Effector memory CD8-positive, alpha-beta T cell (primary cell): ENCODE results near the gene CCNY.

ENCODE experiments used
- ATAC-seq: fragments of 150-1000 bp; cut with Tn5 transposase; replicated peaks from 2 replicates; pipeline ENCODE4 v1.10.0; 2021; ENCODE audit warnings: mild to moderate bottlenecking, moderate library complexity
- DNase-seq, 3 experiments: peaks; one replicate each; pipeline ENCODE4 v3.0.0; 2021
- H3K27ac Mint-ChIP-seq, 2 donors: one replicate each; pipeline ENCODE4 v1.8.0; 2022; ENCODE audit warnings: mild to moderate bottlenecking in 2 of 2, mixed read lengths in 2 of 2, moderate library complexity in 2 of 2
- H3K27me3 Mint-ChIP-seq, 2 donors: one replicate each; pipeline ENCODE4 v1.8.0; 2022; ENCODE audit warnings: mixed read lengths in 2 of 2
- H3K36me3 Mint-ChIP-seq: one replicate; pipeline ENCODE4 v1.8.0; 2022; ENCODE audit warnings: mild to moderate bottlenecking, moderate library complexity, mixed read lengths; ENCODE audit not compliant: insufficient read depth
- H3K4me1 Mint-ChIP-seq, 2 donors: one replicate each; pipeline ENCODE4 v1.8.0; 2022; ENCODE audit warnings: low read depth in 2 of 2, mixed read lengths in 2 of 2
- H3K4me3 Mint-ChIP-seq, 2 donors: one replicate each; pipeline ENCODE4 v1.8.0; 2022; ENCODE audit warnings: mild to moderate bottlenecking in 2 of 2, mixed read lengths in 2 of 2, moderate library complexity in 2 of 2
- H3K9me3 Mint-ChIP-seq, 2 donors: one replicate each; pipeline ENCODE4 v1.8.0; 2022; ENCODE audit warnings: mixed read lengths in 2 of 2

The CCNY gene

DNA sequence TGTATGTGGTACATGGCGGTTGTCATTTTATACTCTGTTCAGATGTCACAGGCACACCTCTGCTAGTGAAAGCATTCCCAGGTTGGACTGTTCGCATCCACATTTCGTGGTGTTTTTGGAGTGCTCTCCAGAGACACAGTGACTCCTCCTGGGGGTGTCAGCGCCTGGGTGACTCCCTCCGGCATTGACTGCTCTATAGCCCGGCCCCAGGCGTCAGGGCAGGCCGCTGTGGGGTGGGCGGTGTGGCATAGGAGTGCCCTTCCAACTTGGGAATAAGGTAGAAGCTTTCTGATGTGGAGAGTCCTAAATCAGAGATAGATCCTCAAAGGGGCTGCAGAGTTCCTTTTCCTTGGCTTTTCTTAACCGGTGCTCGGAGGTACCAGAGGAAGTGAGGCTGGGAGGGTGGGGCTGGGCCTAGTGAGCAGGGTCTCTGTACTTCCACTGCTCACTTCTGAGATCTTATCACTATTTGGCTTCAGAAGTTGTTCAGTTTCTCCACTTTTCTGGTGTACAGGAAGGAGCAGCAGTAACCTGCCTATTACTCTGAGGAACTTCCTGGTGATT lies 32.3 kb downstream of the CCNY start:
- Mint-ChIP-seq H3K9me3 (no peaks in the 10 kb centered on the region), H3K4me1 (peaks cover 46 to 80% of the 10 kb centered on the region in 2 donors), H3K4me3 (no peak overlapping the region), H3K27ac (no peak overlapping the region), H3K36me3 (peaks cover 4% of the 10 kb centered on the region), H3K27me3 (no peaks in the 10 kb centered on the region)
- DNase-seq: no peak
- ATAC-seq: no peak

DNA sequence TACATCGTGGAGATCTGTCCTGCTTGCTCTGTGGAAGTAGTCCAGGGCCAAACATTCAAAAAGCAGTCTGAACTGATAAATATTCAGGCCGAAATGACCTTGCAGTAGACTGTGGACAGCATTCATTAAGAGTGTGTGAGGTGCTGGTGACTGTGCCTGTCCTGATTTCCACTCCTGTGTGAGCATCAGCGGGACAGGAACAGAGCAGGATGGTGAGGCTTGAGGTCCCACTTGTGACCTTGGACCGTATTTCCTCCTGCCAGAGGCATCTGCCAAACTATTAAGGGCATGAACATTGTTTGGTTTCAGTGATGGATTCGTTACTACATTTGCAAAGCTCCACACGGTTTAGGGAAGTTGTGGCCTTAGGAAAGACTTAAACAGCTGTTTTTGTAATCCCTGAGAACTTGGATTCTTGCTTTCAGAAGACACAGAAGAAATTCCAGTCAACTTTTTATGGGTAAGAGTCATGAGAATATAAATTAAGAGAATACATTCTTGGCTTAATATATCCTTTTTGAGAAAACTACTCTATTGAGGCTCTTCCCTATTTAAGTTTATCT lies 32.8 kb downstream of the CCNY start:
- Mint-ChIP-seq H3K27me3 (no peaks in the 10 kb centered on the region), H3K9me3 (no peaks in the 10 kb centered on the region), H3K4me1 (peaks cover 41 to 79% of the 10 kb centered on the region in 2 donors), H3K4me3 (no peak overlapping the region), H3K36me3 (peaks cover 4% of the 10 kb centered on the region), H3K27ac (no peak overlapping the region)
- ATAC-seq: no peak
- DNase-seq: no peak

DNA sequence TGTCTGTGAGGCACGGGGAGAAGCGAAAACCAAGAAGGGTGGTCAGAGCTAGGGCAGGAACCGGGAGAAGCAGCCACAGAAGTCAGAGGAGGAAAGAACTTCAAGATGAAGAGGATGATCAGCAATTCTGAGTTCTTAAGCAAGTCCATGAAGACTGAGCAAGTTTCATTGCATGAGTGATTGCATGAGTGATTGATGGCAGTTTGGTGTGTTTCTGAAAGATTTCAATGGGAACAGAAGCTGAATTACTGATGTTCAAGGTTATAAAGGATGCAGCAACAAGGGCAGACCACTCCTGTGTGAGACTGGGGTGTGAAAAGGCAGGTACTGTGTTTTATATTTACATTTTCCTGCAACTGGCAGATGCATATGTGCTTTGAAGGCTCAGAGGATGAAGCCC lies 35.4 kb downstream of the CCNY start:
- no peaks in the 10 kb centered on the region for H3K27me3 Mint-ChIP-seq

DNA sequence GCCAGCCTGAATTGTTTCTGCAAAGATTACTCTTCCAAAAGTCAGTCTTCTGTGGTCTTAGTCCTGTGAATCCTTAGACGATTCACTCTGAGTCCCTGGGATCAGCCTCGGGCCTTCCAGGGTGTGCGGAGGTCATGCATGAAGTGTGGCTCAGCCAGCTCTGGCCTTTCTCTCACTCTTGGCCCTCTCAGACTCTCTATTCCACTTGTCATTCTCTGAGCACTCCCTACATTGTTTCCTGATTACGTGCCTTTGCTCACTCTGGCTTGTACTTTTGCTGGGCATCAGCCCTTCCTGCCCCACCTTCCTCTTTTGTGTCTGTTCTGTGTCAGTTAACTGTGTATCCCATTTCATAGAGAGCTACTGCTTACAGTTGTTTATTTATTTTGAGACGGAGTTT lies 36.0 kb downstream of the CCNY start:
- Mint-ChIP-seq H3K4me3 (no peak overlapping the region), H3K27ac (peak overlapping the region in 1 of 2 donors; percentile 33), H3K9me3 (no peaks in the 10 kb centered on the region), H3K36me3 (no peaks in the 10 kb centered on the region), H3K27me3 (no peaks in the 10 kb centered on the region), H3K4me1 (peaks cover 56 to 80% of the 10 kb centered on the region in 2 donors)
- ATAC-seq (no peak), DNase-seq (no peak)

More for the DNA sequence above, 35.4 kb downstream of the CCNY start:
- peaks cover under 1% of the 10 kb centered on the region for H3K36me3 Mint-ChIP-seq
- peaks cover 52 to 78% of the 10 kb centered on the region in 2 donors for H3K4me1 Mint-ChIP-seq
- peak overlapping the region; percentile 11 to 13 for H3K27ac Mint-ChIP-seq
- H3K4me3 Mint-ChIP-seq: no peak overlapping the region
- DNase-seq (no peak), ATAC-seq (no peak)
- H3K9me3 Mint-ChIP-seq: no peaks in the 10 kb centered on the region

DNA sequence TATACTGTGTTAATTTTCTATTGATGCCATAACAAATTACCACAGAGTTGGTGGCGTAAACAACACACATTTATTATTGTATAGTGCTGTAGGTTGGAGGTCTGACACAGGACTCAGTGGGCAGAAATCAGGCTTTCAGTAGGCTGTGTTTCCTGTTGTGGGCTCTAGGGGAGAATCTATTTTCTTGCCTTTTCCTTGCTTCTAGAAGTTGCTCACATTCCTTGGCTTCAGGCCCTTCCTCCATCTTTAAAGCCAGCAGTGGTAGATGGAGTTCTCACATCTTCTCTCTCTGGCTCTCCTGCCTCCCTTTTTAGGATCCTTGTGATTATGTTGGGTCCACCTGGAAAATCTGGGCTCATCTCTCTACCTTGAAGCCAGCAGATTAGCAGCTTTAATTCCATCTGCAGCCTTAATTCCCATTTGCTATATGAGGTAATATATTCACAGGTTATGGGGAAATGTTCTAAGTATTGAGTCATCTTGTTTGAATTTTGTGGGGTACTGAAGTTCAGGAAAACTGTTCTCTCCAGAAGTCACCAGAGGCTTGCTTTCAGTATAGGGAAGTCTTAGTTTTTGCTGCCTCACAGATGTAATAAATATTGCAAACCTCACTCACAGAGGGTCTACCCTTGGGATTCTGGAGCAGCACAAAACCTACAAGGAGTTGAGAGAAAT lies 38.9 kb downstream of the CCNY start:
- Mint-ChIP-seq H3K27ac (no peak overlapping the region), H3K9me3 (no peaks in the 10 kb centered on the region), H3K36me3 (no peaks in the 10 kb centered on the region), H3K4me1 (peaks cover 60 to 80% of the 10 kb centered on the region in 2 donors), H3K27me3 (no peaks in the 10 kb centered on the region), H3K4me3 (no peak overlapping the region)
- DNase-seq (no peak), ATAC-seq (no peak)

DNA sequence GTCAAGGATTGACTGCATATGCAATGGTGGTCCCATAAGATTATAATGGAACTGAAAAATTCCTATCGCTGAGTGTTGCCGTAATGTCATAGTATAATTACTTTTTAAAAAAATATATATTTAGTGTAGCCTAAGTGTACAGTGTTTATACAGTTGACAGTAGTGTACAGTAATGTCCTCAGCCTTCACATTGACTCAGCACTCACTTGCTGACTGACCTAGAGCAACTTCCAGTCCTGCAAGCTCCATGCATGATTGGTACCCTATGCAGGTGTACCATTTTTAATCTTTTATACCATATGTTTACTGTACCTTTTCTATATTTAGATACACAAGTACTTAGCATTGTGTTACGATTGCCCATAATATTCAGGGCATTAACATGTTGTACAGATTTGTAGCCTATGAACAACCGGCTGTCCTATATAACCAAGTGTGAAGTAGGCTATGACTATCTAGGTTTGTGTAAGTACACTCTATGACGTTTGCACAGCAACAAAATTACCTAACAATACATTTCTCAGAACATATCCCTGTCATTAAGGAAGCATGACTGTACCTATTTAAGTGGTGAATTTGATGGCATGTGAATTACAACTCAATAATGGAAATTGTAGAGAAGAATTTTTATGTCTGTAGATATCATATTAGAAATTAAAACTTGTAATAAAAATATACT lies 40.9 kb downstream of the CCNY start:
- Mint-ChIP-seq H3K36me3 (peaks cover 3% of the 10 kb centered on the region), H3K9me3 (no peaks in the 10 kb centered on the region), H3K27ac (no peak overlapping the region), H3K4me1 (peaks cover 56 to 72% of the 10 kb centered on the region in 2 donors), H3K27me3 (no peaks in the 10 kb centered on the region), H3K4me3 (no peak overlapping the region)
- DNase-seq (no peak), ATAC-seq (no peak)

DNA sequence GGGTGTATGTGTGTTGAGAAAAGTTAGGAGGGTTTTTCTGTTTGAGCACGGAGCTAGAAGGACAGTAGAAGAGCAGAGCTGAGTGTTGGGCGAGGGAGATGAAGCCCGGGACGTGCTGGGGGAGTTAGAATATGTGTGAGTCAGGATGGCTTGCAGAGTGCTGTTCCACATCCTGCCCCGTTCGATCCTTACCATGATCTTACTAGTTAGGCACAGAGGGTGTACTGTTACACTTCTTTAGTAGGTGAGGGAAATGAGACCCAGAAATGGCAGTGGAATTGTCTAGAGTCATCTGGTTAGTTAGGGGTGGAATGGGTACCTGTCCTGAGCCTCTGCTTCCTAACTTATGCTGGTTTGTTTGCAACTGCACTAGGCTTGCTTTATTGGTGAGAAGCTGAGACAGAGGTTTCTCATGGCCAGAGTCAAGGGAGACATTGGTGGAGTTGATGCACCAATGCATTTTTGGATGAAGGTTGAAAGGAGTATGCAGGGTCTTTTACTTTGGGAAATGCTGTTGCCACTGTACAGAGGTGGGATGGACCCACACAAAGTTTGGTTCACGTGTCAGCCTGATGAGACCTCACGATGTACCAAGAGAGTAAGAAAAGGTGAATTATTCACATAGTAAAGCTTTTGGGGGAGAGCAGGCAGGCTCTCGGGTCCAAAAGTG lies 42.4 kb downstream of the CCNY start:
- peak overlapping the region; percentile 7 to 9 for H3K27ac Mint-ChIP-seq
- H3K4me3 Mint-ChIP-seq: peak overlapping the region; percentile 10 to 24
- H3K27me3 Mint-ChIP-seq: no peaks in the 10 kb centered on the region
- H3K4me1 Mint-ChIP-seq: peaks cover 54 to 58% of the 10 kb centered on the region in 2 donors
- peaks cover 3% of the 10 kb centered on the region for H3K36me3 Mint-ChIP-seq
- DNase-seq: no peak
- peak; percentile 51 for ATAC-seq
- H3K9me3 Mint-ChIP-seq: no peaks in the 10 kb centered on the region

DNA sequence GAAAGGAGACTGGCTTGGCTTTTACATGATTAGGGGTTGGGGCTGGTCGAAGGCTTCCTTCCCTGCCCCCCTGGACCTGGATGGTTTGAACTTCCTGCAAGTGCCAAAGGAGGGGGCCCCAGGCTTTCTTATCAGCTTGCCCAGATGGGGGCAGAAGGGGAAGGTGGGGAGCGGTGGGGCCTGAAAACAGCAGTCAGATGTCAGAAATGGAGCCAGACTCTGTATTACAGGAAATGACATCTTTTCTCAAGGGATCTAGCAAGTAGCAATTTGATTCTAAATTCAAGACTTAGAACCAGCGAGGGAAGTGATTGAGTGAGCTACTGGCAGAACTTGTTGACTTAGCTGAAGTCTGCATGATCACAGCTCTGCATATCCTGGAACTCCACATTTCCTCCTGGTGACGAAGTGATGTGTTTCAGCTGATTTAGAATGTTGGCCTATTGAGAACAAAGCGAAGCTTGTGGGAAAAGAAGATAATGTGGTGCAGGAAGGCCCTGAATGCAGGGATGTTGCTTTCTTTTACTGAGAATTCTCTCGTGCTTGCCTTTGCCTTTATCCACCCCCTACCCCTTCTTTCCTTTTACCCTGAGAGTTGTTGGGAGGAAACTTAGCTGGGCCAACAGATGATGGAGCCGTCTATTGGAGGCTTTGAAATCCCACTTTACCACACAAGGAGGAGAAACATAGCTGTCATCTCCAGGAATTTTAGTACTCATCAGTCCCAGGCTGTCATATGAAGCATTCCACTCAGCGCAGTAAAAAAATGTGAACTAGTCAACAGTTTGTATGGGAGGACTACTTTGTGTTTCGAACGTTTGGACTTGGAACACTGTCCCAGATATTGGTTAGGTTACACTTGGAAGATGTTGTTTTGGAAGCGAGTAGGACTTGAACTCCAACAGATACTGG lies 43.2 kb downstream of the CCNY start:
- no peak for DNase-seq

DNA sequence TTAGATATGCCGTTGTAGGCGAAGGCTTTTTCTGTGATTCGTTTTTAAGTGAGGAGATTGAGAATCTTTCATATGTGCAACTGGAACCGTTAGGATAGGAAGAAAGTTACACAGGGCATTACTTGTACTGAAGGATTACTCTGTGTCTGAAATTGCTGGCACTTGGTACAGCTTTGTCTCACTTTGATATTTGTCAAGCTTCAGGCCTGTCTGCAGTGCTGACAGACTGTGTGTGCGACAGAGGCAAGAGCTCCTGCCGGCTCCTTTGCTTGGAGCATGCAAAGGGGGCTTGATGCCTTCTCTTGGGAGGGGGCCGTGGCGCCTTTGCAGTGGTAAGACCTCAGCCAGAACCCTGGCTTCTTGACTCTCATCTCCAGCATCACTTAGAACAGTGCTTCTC lies 45.8 kb downstream of the CCNY start:
- H3K4me3 Mint-ChIP-seq: no peak overlapping the region
- H3K9me3 Mint-ChIP-seq: no peaks in the 10 kb centered on the region

More for the DNA sequence above, 43.2 kb downstream of the CCNY start:
- no peaks in the 10 kb centered on the region for H3K9me3 Mint-ChIP-seq
- peaks cover 3% of the 10 kb centered on the region for H3K36me3 Mint-ChIP-seq
- H3K4me3 Mint-ChIP-seq: peak overlapping the region in 1 of 2 donors; percentile 10
- ATAC-seq: peak; percentile 56
- H3K27me3 Mint-ChIP-seq: no peaks in the 10 kb centered on the region
- H3K4me1 Mint-ChIP-seq: peaks cover 56 to 59% of the 10 kb centered on the region in 2 donors
- H3K27ac Mint-ChIP-seq: peak overlapping the region; percentile 7 to 9

DNA sequence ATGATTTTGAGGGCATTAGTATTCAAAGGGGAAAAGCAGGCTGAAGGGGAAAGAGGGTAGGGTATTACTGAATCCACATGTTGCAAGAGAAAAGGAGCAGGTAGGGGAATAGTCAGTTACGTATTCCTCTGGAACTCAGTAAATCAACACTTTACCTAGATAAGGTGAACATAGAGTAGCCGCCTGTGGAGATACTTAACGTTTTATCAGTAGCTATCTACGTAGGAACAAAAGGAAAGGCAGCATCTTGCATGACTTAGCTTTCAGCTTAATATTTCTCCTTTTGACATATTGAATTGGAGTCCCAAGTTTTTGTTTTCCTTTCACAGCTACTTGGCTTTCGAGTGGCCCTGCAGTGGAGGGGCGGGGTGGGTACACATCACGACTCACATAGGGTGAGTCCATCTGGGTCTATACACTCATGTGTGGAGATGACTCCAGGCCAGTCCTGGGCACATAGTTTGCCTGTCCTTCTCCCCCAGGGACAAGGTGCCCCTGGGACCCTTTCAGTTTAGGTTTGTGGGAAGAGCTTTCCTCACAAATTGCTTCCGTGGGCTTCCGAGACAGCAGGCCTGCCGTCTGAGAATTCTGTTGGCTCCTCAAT lies 48.1 kb downstream of the CCNY start:
- DNase-seq: no peak
- Mint-ChIP-seq H3K9me3 (no peaks in the 10 kb centered on the region), H3K36me3 (peaks cover 6% of the 10 kb centered on the region), H3K27me3 (no peaks in the 10 kb centered on the region), H3K27ac (no peak overlapping the region), H3K4me3 (no peak overlapping the region), H3K4me1 (peaks cover 42 to 58% of the 10 kb centered on the region in 2 donors)
- ATAC-seq: no peak

More for the DNA sequence above, 45.8 kb downstream of the CCNY start:
- no peak for DNase-seq
- Mint-ChIP-seq H3K27ac (no peak overlapping the region), H3K36me3 (peaks cover 3% of the 10 kb centered on the region), H3K4me1 (peaks cover 52 to 63% of the 10 kb centered on the region in 2 donors), H3K27me3 (no peaks in the 10 kb centered on the region)
- no peak for ATAC-seq

DNA sequence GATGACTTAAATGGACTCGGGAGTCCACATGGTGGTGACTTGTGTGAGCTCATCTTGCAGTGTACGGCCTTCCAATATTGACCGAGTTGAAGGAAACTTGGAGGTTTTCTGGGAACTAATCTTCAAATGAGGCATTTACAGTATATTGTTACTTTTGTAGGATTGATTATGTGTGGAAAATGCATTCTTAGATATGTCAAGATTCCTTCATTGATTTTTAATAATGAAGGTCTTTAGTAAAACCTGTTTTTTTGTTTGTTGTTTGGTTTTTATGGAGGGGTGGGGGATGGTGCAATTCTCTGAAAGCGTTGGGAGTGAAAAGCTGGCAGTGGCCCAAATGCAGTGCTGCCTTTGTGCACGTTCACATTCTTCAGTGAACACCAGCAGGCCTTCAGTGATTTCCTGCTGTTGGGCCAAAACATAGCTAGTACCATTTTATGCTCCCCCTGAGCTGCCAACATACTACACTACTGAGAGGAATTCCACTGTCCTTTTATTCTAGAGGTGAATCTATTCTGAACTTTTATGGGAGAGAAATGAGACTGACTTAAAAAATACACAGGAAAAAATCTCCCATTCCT lies 50.4 kb downstream of the CCNY start:
- H3K27ac Mint-ChIP-seq: no peak overlapping the region
- H3K9me3 Mint-ChIP-seq: no peaks in the 10 kb centered on the region
- peaks cover 31 to 45% of the 10 kb centered on the region in 2 donors for H3K4me1 Mint-ChIP-seq
- DNase-seq (no peak), ATAC-seq (no peak)
- H3K36me3 Mint-ChIP-seq: peaks cover 3% of the 10 kb centered on the region
- H3K4me3 Mint-ChIP-seq: no peak overlapping the region
- no peaks in the 10 kb centered on the region for H3K27me3 Mint-ChIP-seq

DNA sequence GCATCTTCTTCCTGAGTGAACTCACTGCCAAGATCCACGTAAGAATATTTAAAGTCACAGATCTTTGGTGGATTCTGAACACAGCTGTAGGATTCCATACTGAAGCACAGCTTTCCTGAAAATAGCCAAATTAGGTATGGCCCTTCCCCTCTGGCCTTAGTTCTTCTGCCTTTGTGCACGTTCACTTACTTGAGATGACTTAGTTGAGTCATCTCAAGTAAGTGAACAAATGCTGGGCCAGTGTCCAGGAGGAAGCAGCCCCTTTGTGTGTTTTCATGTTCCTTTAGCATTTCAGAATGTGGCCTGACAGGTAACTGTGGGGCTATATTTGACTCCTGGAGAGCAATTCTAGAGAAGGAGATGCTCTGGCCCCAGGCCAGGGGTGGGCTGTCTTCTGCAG lies 51.5 kb downstream of the CCNY start:
- no peak for DNase-seq
- no peaks in the 10 kb centered on the region for H3K27me3 Mint-ChIP-seq
- H3K4me3 Mint-ChIP-seq: no peak overlapping the region
- H3K9me3 Mint-ChIP-seq: no peaks in the 10 kb centered on the region
- peaks cover 29 to 53% of the 10 kb centered on the region in 2 donors for H3K4me1 Mint-ChIP-seq
- H3K36me3 Mint-ChIP-seq: peaks cover 3% of the 10 kb centered on the region
- H3K27ac Mint-ChIP-seq: peak overlapping the region in 1 of 2 donors; percentile 41
- ATAC-seq: no peak
